ENCODE results near the gene FTO. TPM values are rescaled to one million over a fixed set of nuclear protein-coding genes. Genes with fewer than 3 reads are reported as not detected.

The FTO gene
- total and polyA plus RNA-seq, 2 of the 13 experiments (the other 11 are each of a cell fraction or from before 2014, with no cell fraction given): 41.6 to 55.8 TPM

DNA sequence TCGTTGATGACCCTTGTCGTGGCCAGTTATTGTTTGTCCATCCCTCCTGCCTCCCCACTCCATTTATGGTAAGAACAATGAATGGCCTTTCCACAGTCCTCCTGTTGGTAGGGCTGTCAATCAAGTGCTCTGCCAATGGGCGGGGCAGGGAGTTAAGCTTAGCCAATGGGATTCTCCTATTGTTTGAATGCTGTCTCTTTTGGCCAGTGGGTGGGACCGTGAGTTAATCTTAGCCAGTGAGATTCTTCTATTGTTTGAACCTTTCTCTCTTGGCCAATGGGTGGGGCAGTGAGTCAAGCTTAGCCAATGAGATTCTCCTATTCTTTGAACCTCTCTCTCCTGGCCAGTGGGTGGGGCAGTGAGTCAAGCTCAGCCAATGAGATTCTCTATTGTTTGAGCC is 497.2 kb downstream of the FTO start:
- DNase-seq (ENCODE audit: low spot score) (no peak), FAIRE-seq (no peak), ATAC-seq (no peak)
- no peak overlapping the region for H3K27ac ChIP-seq (ENCODE audit: extremely low read length, insufficient read depth, low read length)
- H4K20me1 ChIP-seq (ENCODE audit: insufficient read depth, low read length): no peaks in the 10 kb centered on the region
- no peak overlapping the region for H3K9ac ChIP-seq (ENCODE audit: insufficient read depth, low read depth, low read length)
- H3K9me3 ChIP-seq (ENCODE audit: low read length): no peaks in the 10 kb centered on the region
- no peaks in the 10 kb centered on the region for H3K36me3 ChIP-seq (replicated peaks in 1 of 2; ENCODE audit: control insufficient read depth in 1 of 2, insufficient read depth in 2 of 2, low read length in 2 of 2)
- no peak overlapping the region for H3K4me3 ChIP-seq (replicated peaks in 1 of 3; ENCODE audit: insufficient read depth in 1 of 3, low read depth in 2 of 3, low read length in 3 of 3)
- intact Hi-C loops (cut with micrococcal nuclease; ENCODE audit: unreplicated experiment): no loop called here
- in situ Hi-C loops (cut with HindIII; ENCODE audit: extremely low pct_ligation_motif_present, low pct_unique_long_range_greater_than_20kb): no loop called here
- H3K79me2 ChIP-seq (ENCODE audit: insufficient read depth, low read length): no peaks in the 10 kb centered on the region
- ChIA-PET CTCF (ENCODE audit: low intra/inter-chr PET ratio, low total read pairs) (no interaction called here), POLR2A (interaction anchor here (1.0 to 1.1 kb wide), 2 partner anchors 9 to 36 kb away, joined by 3 to 4 read pairs; no protein-coding TSS in a partner anchor)
- H3K4me2 ChIP-seq (ENCODE audit: low read depth, low read length): no peak overlapping the region
- no peak overlapping the region for H2AFZ ChIP-seq (ENCODE audit: low read length)
- no TSS peak for BruUV-seq (replicated peaks)
- TF ChIP-seq TAF1 (CRISPR knock-in tag; IDR thresholded peaks at IDR 0.05) (no peak), NFYC (CRISPR knock-in tag; IDR thresholded peaks at IDR 0.05) (peak; percentile 52), KLF15 (CRISPR knock-in tag; IDR thresholded peaks at IDR 0.05; ENCODE audit: borderline replicate concordance) (no peak), ZNF780A (CRISPR knock-in tag; IDR thresholded peaks at IDR 0.05) (no peak), JUND (CRISPR knock-in tag; IDR thresholded peaks at IDR 0.05) (no peak), ELF1 (CRISPR knock-in tag; IDR thresholded peaks at IDR 0.05) (no peak), GFI1 (CRISPR knock-in tag; IDR thresholded peaks at IDR 0.05; ENCODE audit: borderline replicate concordance) (no peak), SRF (IDR thresholded peaks at IDR 0.05; ENCODE audit: low read depth, low read length) (0 out of 2 replicates have a peak, but pooled peaks have one; percentile 18), ZFYVE20 (CRISPR knock-in tag; IDR thresholded peaks at IDR 0.05; ENCODE audit: borderline replicate concordance, low read depth) (no peak), ERF (CRISPR knock-in tag; IDR thresholded peaks at IDR 0.05) (no peak)
- TF ChIP-seq, protein P1, sequence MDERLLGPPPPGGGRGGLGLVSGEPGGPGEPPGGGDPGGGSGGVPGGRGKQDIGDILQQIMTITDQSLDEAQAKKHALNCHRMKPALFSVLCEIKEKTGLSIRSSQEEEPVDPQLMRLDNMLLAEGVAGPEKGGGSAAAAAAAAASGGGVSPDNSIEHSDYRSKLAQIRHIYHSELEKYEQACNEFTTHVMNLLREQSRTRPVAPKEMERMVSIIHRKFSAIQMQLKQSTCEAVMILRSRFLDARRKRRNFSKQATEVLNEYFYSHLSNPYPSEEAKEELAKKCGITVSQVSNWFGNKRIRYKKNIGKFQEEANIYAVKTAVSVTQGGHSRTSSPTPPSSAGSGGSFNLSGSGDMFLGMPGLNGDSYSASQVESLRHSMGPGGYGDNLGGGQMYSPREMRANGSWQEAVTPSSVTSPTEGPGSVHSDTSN (CRISPR knock-in tag; IDR thresholded peaks at IDR 0.05): peak; percentile 59; the same call in 1 of the 2 replicates
- TF ChIP-seq, protein P2, sequence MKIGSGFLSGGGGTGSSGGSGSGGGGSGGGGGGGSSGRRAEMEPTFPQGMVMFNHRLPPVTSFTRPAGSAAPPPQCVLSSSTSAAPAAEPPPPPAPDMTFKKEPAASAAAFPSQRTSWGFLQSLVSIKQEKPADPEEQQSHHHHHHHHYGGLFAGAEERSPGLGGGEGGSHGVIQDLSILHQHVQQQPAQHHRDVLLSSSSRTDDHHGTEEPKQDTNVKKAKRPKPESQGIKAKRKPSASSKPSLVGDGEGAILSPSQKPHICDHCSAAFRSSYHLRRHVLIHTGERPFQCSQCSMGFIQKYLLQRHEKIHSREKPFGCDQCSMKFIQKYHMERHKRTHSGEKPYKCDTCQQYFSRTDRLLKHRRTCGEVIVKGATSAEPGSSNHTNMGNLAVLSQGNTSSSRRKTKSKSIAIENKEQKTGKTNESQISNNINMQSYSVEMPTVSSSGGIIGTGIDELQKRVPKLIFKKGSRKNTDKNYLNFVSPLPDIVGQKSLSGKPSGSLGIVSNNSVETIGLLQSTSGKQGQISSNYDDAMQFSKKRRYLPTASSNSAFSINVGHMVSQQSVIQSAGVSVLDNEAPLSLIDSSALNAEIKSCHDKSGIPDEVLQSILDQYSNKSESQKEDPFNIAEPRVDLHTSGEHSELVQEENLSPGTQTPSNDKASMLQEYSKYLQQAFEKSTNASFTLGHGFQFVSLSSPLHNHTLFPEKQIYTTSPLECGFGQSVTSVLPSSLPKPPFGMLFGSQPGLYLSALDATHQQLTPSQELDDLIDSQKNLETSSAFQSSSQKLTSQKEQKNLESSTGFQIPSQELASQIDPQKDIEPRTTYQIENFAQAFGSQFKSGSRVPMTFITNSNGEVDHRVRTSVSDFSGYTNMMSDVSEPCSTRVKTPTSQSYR (CRISPR knock-in tag; IDR thresholded peaks at IDR 0.05; ENCODE audit: borderline replicate concordance): no peak
- TF ChIP-seq, protein P3, sequence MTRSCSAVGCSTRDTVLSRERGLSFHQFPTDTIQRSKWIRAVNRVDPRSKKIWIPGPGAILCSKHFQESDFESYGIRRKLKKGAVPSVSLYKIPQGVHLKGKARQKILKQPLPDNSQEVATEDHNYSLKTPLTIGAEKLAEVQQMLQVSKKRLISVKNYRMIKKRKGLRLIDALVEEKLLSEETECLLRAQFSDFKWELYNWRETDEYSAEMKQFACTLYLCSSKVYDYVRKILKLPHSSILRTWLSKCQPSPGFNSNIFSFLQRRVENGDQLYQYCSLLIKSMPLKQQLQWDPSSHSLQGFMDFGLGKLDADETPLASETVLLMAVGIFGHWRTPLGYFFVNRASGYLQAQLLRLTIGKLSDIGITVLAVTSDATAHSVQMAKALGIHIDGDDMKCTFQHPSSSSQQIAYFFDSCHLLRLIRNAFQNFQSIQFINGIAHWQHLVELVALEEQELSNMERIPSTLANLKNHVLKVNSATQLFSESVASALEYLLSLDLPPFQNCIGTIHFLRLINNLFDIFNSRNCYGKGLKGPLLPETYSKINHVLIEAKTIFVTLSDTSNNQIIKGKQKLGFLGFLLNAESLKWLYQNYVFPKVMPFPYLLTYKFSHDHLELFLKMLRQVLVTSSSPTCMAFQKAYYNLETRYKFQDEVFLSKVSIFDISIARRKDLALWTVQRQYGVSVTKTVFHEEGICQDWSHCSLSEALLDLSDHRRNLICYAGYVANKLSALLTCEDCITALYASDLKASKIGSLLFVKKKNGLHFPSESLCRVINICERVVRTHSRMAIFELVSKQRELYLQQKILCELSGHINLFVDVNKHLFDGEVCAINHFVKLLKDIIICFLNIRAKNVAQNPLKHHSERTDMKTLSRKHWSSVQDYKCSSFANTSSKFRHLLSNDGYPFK (CRISPR knock-in tag; IDR thresholded peaks at IDR 0.05; ENCODE audit: borderline replicate concordance): no peak
- peaks cover 4 to 9% of the 10 kb centered on the region in 2 experiments; a peak in 4 of 5 replicates for H3K27me3 ChIP-seq (ENCODE audit: control insufficient read depth in 1 of 2, insufficient read depth in 2 of 2, low read length in 2 of 2)
- WGBS (ENCODE audit: low lambda C conversion rate): 72% methylated on average over 4 of the region's 4 CpGs
- H3K4me1 ChIP-seq (ENCODE audit: insufficient read depth, low read length): peaks cover 49% of the 10 kb centered on the region
